NCI-H2196 (cell line): Measurements from ENCODE around the gene NEK1.
"Not testable (repeated sequence)": the region's sequence is repeated elsewhere in the genome, so short reads cannot be mapped to it uniquely, and the experiment has no call there.

ENCODE experiments used
- DNase-seq: peaks from one replicate; lab custom pipeline; 2025; ENCODE audit not compliant: unreplicated experiment; lab: John Stamatoyannopoulos, UW

The NEK1 gene

DNA sequence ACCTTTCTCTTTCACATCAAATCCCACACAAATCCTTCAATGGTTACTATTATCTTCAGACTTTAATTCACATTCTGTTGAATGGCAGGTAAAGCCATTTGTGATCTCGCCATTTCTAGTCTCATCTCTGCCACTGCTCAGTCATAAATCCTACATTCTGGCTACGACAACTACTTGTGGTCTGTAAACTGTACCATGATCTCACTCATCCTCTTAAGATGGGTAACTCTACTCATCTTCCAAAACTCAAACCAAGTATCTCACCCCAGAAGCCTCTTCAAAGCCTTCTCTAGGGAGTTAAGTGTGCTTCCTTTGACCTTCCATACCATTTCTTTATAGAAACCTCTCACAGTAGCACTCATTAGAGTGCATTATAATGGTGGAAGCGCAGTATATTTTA lies 101.8 kb downstream of the NEK1 start:
- no peak for DNase-seq

DNA sequence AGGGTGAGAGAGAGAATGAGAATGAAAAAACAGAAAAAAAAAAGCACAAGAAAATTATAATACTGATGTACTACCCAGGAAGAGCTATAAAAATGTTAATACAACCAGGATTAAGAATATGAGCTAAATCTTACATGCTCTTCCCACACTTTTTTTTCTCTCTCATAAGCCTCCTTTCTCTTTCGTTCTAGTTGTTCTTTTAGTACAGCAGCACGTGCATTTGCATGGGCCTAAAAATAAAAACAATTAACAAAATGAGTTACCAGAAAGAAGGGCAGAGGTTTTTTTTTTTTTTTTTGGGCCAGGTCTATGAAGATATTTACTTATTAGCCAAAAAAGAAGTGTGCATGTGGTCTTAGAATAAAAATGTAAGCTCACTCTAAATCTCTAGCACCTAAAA lies 105.5 kb downstream of the NEK1 start:
- no peak for DNase-seq

DNA sequence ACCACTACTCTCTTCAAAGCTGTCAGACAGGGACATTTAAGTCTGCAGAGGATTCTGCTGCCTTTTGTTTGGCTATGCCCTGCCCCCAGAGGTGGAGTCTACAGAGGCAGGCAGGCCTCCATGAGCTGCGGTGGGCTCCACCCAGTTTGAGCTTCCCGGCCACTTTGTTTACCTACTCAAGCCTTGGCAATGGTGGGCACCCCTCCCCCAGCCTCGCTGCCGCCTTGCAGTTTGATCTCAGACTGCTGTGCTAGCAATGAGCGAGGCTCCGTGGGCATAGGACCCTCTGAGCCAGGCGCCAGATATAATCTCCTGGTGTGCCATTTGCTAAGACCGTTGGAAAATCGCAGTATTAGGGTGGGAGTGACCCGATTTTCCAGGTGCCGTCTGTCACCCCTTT lies 112.5 kb downstream of the NEK1 start:
- not testable (repeated sequence) for DNase-seq

DNA sequence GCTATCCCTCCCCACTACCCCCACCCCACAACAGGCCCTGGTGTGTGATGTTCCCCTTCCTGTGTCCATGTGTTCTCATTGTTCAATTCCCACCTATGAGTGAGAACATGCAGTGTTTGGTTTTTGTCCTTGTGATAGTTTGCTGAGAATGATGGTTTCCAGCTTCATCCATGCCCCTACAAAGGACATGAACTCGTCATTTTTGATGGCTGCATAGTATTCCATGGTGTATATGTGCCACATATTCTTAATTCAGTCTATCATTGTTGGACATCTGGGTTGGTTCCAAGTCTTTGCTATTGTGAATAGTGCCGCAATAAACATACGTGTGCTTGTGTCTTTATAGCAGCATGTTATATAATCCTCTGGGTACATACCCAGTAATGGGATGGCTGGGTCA lies 118.1 kb downstream of the NEK1 start:
- DNase-seq, result not testable (repeated sequence)

DNA sequence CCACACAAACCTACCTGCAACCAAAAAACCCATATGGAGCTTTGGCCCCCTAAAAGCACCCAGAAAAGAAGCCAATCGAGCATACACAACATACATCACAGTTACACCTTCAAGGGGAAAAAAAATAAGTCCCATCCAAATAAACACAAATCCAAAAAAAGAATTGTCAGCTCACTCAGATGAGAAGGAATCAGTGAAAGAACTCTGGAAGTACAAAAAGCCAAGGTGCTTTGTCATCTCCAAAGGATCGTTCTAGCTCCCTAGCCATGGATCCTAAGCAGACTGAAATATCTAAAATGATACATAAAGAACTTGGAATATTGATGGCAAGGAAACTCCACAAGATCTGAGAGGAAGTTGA lies 119.2 kb downstream of the NEK1 start:
- DNase-seq, result no peak

DNA sequence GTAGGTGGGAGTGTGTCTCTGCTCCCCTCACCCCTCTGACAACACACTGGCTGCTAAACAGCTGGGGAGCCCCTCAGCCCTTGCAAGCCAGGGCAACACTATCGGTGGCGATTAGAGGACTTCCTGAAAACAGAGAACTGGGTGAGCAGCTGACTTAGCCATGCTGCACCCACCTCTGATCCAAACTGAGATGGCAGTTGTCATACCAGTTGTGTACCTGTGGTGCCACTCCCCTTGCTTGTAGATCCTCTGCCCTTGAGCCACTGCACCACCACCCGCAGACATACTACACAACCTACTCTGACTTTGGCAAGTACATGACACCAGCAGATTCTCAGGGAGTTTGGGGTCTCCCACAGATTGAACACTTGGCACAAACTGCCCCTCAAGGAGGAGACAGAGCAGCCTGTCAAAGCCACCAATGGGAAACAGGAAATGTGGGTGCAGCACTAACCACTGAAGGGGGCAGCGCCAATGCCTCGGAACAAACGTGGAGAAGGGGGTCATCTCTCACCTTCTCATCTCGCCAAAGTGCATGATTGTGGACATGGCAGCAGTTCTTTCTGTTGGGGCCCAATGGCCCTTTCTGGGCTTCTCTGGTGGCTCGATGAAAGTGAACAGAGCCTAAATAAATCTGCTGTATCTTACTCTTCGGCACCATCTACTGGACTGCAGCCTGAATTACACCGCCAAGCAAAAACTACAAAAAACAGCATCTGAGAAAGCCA lies 119.8 kb downstream of the NEK1 start:
- DNase-seq, result peak; percentile 6

DNA sequence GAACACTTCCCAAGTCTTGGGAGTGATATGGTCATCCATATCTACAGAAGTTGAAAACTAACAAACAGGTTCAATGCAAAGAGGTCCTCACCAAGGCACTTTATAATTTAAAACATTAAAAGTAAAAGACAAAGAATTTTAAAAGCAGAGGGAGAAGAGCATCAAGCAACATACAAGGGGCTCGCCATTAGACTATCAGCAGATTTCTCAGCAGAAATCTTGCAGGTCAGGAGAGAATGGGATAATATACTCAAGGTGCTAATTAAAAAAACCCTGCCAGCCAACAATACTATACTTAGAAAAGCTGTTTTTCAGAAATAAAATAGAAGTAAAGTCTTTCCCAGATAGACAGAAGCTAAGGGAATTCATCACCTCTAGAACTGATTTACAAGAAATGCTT lies 121.2 kb downstream of the NEK1 start:
- DNase-seq, result no peak

DNA sequence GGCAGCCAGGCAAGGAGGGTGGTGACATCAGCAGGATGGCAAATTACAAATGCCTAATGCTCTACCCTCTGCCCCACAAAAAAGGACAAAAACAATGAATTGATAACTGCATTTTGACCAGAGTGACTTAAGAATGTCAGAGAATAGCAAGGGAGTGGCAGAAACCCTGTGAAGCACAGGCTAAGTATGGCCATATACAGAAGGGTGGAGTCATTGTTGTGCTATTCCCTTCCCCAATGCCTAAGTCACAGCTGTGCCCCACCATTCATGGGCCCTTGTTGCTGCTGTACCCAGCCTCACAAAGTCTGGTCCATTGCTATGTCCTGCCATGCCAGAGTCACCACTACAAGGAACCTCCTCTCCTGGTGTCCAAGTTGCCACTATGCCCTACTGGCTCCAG lies 123.1 kb downstream of the NEK1 start:
- no peak for DNase-seq

DNA sequence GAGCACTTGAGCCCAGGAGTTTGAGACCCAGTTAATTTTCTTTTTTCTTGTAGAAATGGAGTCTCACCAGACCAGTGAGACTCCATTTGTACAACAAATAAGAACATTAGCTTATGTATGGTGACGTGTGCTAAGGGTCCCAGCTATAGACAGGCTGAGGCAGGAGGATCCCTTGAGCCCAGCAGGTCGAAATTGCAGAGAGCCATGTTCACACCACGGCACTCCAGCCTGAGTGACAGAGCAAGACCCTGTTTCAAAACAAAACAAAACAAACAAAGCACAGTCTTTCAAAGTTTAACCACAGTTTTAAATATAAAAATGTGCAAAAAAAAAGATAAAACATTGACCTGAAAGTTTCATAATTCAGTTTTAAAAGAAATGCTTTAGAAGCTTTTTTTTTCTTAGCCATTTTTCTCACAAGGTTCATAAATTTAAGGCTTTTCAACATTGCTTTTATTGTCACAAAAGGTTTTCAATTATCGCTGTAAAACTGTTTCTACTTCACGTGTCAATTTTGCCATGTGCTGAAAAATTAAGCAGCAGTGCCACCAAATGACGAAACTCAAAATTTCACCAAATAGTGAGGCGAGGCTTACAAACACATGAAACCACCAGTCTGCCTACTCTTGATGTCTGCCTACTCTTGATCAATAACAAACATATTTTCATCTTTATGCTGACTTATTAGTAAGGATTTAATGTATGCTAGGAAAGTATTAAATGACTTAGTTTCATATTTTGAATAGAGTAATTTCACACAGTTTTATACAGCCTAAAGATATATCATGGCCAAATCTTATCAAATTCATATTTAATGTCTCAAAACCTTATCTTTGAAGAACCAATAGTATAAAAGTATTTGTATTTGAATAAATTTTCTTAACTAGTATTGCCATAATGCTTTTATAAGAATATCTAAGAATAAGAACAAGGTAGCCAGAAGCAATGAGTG lies 126.3 kb downstream of the NEK1 start:
- peak; percentile 44 for DNase-seq

DNA sequence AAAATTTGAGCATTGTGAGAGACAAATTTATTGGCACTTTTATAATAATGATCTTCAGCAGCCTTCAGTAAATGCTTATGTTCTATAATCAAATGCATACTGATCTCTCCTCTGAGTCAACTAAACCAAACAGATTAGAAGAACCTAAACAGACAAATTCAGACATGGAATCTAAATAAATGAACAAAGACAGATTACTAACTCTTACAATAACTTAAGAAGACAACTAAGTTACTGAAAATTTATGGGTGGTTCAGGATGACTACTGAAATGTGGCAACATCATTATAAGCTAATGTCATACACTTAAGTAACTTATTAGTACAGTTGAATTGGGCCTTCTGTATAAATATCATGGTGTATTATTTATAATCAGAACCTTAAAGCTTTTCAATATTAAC lies 127.3 kb downstream of the NEK1 start:
- DNase-seq, result no peak

DNA sequence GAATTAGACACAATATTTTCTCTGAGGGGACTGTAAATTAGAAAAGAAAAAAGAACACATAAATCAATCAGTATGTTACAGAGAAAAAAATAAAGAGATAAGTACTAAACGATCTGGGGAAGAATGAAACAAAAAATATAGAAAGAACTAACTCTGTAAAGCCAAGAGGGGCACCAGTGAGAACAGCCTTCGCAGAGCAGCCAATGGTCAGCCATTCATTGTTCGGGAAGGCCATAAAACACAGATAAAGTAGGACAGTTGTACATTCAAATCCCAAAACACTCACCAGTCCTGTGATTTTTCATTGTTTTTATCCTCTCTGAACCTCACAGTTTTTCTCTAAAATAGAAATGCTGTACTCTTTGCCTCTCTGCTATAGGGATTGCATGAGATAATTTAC lies 127.9 kb downstream of the NEK1 start:
- no peak for DNase-seq

DNA sequence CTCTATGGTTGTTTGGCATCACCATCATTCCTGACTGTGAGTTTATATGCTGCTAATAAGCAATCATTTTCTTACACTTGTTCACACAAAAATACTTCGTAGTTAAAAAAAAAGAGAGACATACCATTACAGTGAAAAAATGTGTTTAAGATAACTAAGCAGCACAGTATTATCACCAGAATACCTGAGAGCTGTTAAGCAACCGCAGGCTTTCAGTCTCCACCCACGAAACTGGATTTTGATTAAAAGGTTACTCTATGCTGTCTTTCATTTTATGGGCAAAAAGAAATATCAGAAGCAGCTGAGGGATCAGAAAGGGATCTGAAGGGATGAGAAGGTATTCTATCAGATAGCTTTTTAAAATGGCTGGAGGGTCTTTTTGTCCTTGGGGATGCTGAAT lies 148.3 kb downstream of the NEK1 start:
- DNase-seq, result no peak

DNA sequence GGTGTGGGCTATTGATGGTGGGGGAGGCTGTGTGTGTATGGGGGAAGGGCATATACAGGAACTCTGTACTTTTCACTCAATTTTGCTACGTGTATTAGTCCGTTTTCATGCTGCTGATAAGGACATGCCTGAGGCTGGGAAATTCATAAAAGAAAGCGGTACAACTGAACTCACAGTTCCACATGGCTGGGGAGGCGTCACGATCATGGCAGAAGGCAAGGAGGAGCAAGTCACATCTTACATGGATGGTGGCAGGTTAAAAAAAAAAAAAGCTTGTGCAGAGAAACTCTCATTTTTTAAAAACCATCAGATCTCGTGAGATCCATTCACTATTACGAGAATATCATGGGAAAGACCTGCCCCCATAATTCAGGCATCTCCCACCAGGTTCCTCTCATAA lies 152.3 kb downstream of the NEK1 start:
- no peak for DNase-seq

DNA sequence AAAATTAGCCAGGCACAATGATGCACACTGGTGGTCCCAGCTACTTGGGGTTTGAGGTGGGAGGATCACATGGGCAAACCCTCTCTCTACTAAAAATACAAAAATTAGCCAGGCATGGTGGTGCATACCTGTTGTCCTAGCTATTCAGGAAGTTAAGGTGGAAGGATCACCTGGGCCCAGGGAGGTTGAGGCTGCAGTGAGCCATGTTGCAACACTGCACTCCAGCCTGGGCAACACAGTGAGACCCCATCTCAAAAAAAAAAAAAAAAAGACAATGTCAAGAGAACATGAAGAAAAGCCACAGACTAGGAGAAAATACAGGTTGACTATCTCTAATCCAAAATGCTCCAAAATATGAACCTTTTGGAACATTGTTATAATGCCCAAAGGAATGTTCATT lies 153.8 kb downstream of the NEK1 start:
- DNase-seq, result no peak

DNA sequence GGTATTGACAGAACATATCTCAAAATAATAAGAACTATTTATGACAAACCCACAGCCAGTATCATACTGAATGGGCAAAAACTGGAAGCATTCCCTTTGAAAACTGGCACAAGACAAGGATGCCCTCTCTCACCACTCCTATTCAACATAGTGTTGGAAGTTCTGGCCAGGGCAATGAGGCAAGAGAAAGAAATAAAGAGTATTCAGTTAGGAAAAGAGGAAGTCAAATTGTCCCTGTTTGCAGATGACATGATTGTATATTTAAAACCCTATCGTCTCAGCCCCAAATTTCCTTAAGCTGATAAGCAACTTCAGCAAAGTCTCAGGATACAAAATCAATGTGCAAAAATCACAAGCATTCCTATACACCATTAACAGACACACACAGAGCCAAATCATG lies 159.7 kb downstream of the NEK1 start:
- not testable (repeated sequence) for DNase-seq

DNA sequence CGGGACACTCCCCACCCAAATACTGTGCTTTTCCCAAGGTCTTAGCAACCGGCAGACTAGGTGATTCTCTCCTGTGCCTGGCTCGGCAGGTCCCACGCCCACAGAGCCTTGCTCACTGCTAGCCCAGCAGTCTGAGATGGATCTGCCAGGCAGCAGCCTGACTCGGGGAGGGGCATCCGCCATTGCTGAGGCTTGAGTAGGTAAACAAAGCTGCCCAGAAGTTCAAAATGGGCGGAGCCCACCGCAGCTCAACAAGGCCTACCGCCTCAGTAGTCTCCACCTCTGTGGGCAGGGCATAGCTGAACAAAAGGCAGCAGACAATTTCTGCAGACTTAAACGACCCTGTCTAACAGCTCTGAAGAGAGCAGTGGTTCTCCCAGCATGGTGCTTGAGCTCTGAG lies 163.4 kb downstream of the NEK1 start:
- DNase-seq, result not testable (repeated sequence)

DNA sequence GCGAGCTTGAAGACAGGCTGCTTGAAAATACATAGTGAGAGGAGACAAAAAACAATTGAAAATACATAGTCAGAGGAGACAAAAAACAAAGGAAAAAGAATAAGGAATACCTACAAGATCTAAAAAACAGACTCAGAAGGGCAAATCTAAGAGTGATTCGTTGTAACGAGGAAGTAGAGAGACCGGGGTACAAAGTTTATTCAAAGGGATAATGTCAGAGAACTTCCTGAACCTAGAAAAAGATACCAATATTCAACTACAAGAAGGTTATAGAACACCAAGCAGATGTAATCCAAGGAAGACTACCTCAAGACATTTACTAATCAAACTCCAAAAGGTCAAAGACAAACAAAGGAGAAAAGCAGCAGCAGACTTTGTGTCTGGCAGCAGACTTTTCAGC lies 165.6 kb downstream of the NEK1 start:
- DNase-seq, result no peak

DNA sequence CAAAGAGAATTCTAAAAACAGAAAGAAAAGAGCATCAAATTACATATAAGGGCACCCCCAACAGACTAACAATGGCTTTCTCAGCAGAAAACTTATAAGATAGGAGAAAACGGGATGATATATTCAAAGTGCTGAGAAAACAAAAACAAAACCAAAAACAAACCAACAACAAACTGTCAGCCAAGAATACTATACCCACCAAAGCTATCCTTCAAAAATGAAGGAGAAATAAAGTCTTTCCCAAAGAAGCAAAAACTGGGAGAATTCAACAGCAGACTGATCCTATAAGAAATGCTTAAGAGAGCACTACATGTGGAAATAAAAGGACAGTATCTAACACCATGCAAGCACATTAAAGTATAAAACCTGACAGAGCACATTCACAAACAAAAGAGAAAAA lies 168.6 kb downstream of the NEK1 start:
- no peak for DNase-seq

DNA sequence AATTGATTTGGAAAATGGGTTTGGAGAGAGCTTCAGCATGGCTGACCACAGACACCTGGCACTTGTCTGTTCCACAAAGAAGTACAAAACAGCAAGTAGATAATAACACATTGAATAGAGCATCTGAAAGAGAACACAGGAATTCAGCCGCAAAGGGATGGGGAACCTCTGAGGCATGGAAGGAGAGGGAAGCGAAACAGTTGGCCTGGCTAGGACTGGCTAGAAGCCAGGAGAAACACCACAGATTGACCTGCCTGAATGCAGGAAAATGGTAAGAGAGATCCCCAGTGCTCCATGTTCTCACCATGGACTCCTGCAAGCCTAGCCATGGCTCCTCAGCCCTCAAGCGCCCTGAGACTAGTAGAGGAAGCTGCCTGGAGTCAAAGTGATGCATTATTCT lies 171.9 kb downstream of the NEK1 start:
- no peak for DNase-seq

DNA sequence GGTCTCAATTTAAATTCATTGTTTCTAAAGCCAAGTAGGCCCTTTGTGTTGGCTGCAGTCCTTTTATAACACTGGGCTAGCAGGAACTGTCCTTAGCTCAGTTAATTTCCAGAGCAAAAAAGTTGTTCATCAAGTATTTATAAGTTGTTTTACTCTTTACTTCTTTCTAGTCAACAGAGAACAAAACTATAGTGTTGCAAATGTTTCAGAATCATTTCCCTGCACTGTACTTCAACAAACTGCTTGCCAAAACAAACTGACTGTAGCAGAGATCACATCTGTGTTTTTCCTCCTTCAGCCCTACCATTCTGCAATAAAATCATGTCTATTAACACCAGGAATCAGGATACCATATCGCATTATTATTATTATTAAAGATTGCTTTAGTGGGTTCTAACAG lies 173.1 kb downstream of the NEK1 start:
- no peak for DNase-seq

DNA sequence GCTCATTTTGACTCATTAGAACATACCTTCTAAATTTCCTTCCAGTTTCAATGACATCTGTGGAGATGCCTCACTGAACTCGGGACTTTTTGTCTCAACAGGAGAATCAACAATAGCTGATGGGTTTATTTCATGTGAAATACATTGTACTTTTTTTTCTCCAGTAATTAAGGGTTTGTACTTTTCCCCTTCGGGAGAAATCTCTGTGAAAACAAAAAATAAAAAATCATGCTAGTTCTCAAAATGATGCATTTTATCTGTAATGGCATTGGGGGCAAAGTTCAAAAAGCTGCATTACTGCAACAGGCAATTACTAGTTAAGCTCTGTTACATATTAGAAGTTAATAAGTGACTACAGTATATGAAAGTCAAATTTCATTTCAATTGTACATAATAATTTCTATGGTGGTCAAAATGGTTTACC lies 174.3 kb downstream of the NEK1 start:
- DNase-seq, result no peak

DNA sequence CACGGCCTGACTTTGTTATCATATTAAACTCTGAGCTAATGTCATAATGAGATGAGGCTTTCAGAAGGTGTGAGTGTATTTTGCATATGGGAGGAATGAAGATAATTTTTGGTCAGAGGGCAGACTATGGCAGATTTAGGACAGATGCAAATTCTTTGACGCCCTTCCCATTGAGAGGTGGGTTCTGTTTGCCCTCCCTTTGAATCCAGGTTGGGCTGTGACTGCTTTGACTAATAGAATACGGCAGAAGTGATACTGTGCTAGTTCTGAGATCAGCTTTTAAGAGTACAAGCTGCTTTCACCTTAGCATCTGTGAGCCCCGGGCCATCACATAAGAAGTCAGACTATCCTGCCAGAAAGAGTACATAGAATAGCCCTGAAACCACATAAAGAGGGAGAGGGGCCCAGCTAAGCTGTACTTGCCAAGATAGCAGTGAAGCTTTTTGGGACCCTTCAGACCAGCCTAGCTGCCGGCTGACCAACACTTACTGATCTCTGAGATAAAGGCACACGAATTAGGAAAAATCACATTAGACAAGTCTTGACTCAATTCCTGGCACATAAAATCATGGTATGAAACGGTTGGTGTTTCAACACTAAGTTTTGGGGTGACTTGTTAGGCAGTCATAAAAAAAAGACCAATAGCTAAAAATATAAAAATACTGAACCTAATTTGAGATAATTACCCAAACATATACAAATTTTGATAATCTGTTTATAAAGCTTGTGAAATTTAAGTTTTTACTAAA lies 174.9 kb downstream of the NEK1 start:
- DNase-seq, result no peak
